HepG2 (cell line): Measurements from ENCODE around the gene AUP1.

Experiments
- DBP ChIP-seq: sonication (generic); formaldehyde crosslinking; IDR thresholded peaks from 2 replicates; pipeline ENCODE4 v1.4.0; 2020; ENCODE audit warnings: missing genetic modification reagents; ENCODE audit errors: not compliant biosample characterization
- EP300 ChIP-seq, 3 experiments: sonication (generic) in 1 of 3; formaldehyde crosslinking in 1 of 3; IDR thresholded peaks; 2 replicates each; pipeline versions ENCODE4 v1.5.1 to v1.6.1; 2011 to 2020; ENCODE audit warnings: low read depth in 2 of 3, low read length in 2 of 3, borderline replicate concordance in 1 of 3, improper control_type of control experiment in 1 of 3, mild to moderate bottlenecking in 1 of 3, missing genetic modification reagents in 1 of 3, moderate library complexity in 1 of 3
- EZH2 ChIP-seq: conservative IDR thresholded peaks from 2 replicates; pipeline ENCODE4 v1.6.1; 2012; ENCODE audit warnings: mild to moderate bottlenecking, low read depth, low read length, moderate library complexity
- FOXP4 ChIP-seq: sonication (generic); formaldehyde crosslinking; IDR thresholded peaks from 2 replicates; pipeline ENCODE4 v1.4.0; 2020; ENCODE audit warnings: missing genetic modification reagents
- GTF3A ChIP-seq: sonication (generic); formaldehyde crosslinking; conservative IDR thresholded peaks from 2 replicates; pipeline ENCODE4 v1.4.0; 2020; ENCODE audit warnings: mild to moderate bottlenecking, missing genetic modification reagents
- IRF9 ChIP-seq: sonication (generic); formaldehyde crosslinking; IDR thresholded peaks from 2 replicates; pipeline ENCODE4 v1.8.0; 2022; ENCODE audit warnings: missing genetic modification reagents, mild to moderate bottlenecking, borderline replicate concordance
- NPAS2 ChIP-seq: sonication (generic); formaldehyde crosslinking; IDR thresholded peaks from 2 replicates; pipeline ENCODE4 v1.8.0; 2022; ENCODE audit warnings: mild to moderate bottlenecking, missing genetic modification reagents, borderline replicate concordance
- PHF21A ChIP-seq: sonication (generic); formaldehyde crosslinking; IDR thresholded peaks from 2 replicates; pipeline ENCODE4 v1.5.0; 2020; ENCODE audit warnings: mild to moderate bottlenecking, missing genetic modification reagents
- POLR2A ChIP-seq, 2 experiments: IDR thresholded peaks; 2 replicates each; pipeline ENCODE4 v1.6.1; 2011; ENCODE audit warnings: low read depth in 2 of 2, low read length in 2 of 2, mild to moderate bottlenecking in 1 of 2, moderate library complexity in 1 of 2; ENCODE audit not compliant: insufficient read depth in 1 of 2
- U2AF2 ChIP-seq: fragments of 200-400 bp; formaldehyde crosslinking; IDR thresholded peaks from 2 replicates; pipeline ENCODE4 v1.6.1; 2017; ENCODE audit warnings: low read depth, mild to moderate bottlenecking, low read length
- ZBTB43 ChIP-seq: sonication (generic); formaldehyde crosslinking; conservative IDR thresholded peaks from 2 replicates; pipeline ENCODE4 v1.4.0; 2020; ENCODE audit warnings: missing genetic modification reagents
- ZNF530 ChIP-seq: sonication (generic); formaldehyde crosslinking; IDR thresholded peaks from 2 replicates; pipeline ENCODE4 v1.5.0; 2020; ENCODE audit warnings: low read depth, mild to moderate bottlenecking, missing genetic modification reagents
- TF ChIP-seq, protein P1 (sequence below): sonication (generic); formaldehyde crosslinking; IDR thresholded peaks from 2 replicates; pipeline ENCODE4 v1.5.0; 2020; ENCODE audit warnings: missing genetic modification reagents

DNA sequence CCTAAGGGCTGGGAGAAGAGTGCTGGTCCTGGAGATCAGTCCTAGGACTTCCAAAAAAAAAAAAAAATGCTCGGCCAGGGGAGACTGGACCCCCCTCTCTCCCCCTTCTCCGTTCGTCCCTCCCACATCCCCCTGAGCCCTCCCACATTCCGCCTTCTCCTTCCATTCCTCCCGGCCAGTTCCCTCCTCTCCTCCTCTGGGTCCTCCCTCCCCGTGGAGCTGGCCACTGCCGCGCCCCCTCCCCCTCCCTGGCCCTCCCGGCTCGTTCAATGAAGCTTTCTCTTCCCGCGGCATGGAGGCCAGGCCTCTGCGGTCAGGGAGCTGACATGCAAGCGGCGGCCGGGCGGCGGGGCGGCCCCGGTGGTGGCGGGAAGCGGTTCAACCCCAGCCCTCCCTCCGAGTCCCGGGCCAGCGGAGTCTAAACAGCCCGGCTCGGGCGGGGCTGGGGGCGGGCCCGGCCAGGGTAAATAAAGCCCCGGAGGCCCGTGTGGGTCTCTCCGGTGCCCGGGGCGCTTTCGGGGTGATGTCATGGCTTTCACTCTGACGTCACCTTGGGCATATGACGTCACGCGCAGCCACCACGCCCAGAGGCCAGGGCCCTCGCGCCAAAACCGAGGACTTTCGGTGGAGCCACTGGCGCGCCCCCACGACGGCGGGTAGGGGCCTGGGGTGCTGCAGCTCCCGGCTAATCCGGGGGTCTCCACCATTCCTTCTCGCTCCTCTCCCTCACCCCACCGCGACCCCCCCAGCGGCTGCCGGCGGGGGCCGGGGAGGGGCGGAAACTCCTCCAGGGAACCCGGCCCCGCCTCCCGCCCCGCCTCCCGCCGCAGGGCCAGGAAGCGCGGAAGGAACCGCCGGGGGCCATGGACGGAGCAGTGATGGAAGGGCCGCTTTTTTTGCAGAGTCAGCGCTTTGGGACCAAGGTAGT, 24.6 kb upstream of the AUP1 start, which contains the start of the genes DOK1 and LOXL3:
- TF ChIP-seq GTF3A: no peak
- no peak for TF ChIP-seq IRF9
- 0 out of 2 replicates have a peak, but pooled peaks have one; percentile 34 for TF ChIP-seq NPAS2 (CRISPR knock-in tag)
- no peak for TF ChIP-seq U2AF2
- TF ChIP-seq, protein P1, sequence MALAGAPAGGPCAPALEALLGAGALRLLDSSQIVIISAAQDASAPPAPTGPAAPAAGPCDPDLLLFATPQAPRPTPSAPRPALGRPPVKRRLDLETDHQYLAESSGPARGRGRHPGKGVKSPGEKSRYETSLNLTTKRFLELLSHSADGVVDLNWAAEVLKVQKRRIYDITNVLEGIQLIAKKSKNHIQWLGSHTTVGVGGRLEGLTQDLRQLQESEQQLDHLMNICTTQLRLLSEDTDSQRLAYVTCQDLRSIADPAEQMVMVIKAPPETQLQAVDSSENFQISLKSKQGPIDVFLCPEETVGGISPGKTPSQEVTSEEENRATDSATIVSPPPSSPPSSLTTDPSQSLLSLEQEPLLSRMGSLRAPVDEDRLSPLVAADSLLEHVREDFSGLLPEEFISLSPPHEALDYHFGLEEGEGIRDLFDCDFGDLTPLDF (CRISPR knock-in tag): no peak
- TF ChIP-seq PHF21A (CRISPR knock-in tag): no peak
- TF ChIP-seq POLR2A (IDR thresholded peaks at IDR 0.05; ENCODE audit: insufficient read depth in 1 of 2, low read depth in 2 of 2, low read length in 2 of 2): no peak
- no peak for TF ChIP-seq DBP (CRISPR knock-in tag)
- TF ChIP-seq ZNF530 (CRISPR knock-in tag): no peak
- no peak for TF ChIP-seq EZH2
- no peak for TF ChIP-seq EP300 (IDR thresholded peaks at IDR 0.05; ENCODE audit: low read depth in 2 of 2, low read length in 2 of 2)
- no peak for TF ChIP-seq EP300 (CRISPR knock-in tag; IDR thresholded peaks at IDR 0.05; ENCODE audit: borderline replicate concordance)
- TF ChIP-seq ZBTB43 (CRISPR knock-in tag): no peak
- TF ChIP-seq FOXP4: no peak
